Stomach smooth muscle (tissue), 2 donors: Measurements from ENCODE around the gene ZNF132.
A peak's percentile ranks its signal among the peaks of the same experiment; 100 is the strongest.
"Not testable (repeated sequence)": the region's sequence is repeated elsewhere in the genome, so short reads cannot be mapped to it uniquely, and the experiment has no call there.

Source experiments
- H3K27ac ChIP-seq: one replicate; pipeline ENCODE4 v1.7.0; 2013; ENCODE audit warnings: mild to moderate bottlenecking, low read length, inconsistent platforms
- H3K27me3 ChIP-seq, 2 donors: one replicate each; pipeline ENCODE4 v1.7.0; 2013; ENCODE audit warnings: low read length in 2 of 2; ENCODE audit not compliant: insufficient read depth in 2 of 2, control insufficient read depth in 1 of 2
- H3K36me3 ChIP-seq, 2 donors: one replicate each; pipeline ENCODE4 v1.7.0; 2013; ENCODE audit warnings: low read length in 2 of 2; ENCODE audit not compliant: control insufficient read depth in 2 of 2, insufficient read depth in 2 of 2
- H3K4me1 ChIP-seq: one replicate; pipeline ENCODE4 v1.7.0; 2013; ENCODE audit warnings: low read length; ENCODE audit not compliant: control insufficient read depth, insufficient read depth
- H3K4me3 ChIP-seq, 2 donors: one replicate each; pipeline ENCODE4 v1.7.0; 2013; ENCODE audit warnings: low read length in 2 of 2
- H3K9ac ChIP-seq, 2 donors: one replicate each; pipeline ENCODE4 v1.7.0; 2013; ENCODE audit warnings: low read length in 2 of 2, mild to moderate bottlenecking in 1 of 2
- H3K9me3 ChIP-seq, 2 donors: one replicate each; pipeline ENCODE4 v1.7.0; 2013; ENCODE audit warnings: low read length in 2 of 2; ENCODE audit not compliant: control insufficient read depth in 2 of 2
- donor health status: healthy.
- donor health status: Pancreatic carcinoma.

The ZNF132 gene

DNA sequence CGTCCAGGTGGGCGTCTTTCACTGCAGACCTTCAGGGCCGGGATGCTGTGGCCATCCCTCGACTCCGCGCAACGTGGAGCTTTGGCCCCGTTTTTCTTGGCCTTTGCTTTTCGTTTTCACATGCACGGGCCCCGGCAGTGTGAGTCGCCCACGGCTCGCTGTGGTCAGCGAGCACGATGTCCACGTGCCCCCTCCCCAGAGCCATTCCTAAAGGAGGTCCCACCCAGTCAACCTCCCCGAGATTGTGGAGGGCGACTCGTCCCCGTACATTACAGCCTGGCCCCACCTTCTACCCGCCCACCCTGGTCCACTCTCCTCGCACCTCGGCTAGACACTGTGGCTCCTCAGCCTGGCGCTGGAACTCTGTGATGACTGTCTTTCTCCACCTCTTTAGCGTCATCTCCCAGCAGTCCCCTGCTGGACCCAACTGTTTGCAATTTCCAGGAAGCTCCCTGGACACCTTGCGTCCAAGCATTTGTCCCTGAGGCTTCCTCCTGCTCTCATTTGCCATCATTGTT lies 36.6 kb upstream of the ZNF132 start:
- H3K4me1 ChIP-seq: peaks cover 21% of the 10 kb centered on the region
- peak overlapping the region; percentile 61 to 86 for H3K4me3 ChIP-seq
- H3K36me3 ChIP-seq: peaks cover 9 to 22% of the 10 kb centered on the region in 2 donors
- peak overlapping the region; percentile 89 for H3K27ac ChIP-seq
- H3K27me3 ChIP-seq: no peaks in the 10 kb centered on the region
- H3K9me3 ChIP-seq: no peaks in the 10 kb centered on the region
- H3K9ac ChIP-seq: peak overlapping the region; percentile 86 to 94

DNA sequence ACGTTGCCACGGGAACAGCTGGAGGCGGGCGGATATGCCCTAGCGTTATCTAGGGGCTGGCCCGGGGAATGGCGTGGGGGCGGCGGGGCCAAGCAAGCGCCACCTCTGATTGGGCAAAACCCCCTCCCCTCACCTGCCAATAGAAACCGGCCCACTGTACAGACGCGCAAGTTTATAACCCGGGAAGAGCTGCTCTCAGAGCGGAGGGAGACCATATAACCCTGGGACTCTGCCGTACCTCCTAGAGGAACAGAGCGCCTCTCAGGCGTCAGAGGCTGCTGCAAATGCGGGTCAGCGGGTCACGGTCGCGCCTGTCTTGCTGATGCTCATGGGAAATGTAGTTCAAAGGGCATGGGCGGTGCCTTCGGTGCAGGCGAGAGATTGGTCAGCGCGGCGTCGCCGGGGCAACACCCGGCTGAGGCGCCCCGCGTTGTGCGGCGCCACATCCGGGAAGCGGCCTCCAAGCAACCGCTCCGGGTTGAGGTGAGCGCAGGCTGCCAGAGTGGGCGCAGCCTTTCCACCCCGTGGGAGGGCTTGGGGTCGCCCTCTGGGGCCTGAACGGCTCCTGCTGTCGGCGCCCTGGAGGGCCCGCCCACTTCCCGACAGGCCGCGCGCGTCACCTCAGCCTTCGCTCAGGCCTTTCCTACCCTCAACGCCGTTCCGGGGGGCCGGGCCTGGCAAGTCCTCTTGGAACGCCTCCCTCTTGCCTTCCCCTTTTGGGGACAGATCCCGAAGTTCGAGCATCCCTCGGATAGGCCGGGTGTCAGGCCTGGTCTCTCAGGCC lies 36.0 kb upstream of the ZNF132 start, which contains the start of gene ZNF446:
Gene ZNF446, plus strand, starts transcription at position 639 of the 784 bp plus-strand sequence. CDS start 867 bp downstream, outside the sequence.
- peak within 1 kb of the TSS; percentile 61 to 86 for H3K4me3 ChIP-seq
- H3K27me3 ChIP-seq: no peaks in the 10 kb centered on the region
- peak within 1 kb of the TSS; percentile 89 for H3K27ac ChIP-seq
- peak within 1 kb of the TSS; percentile 86 to 94 for H3K9ac ChIP-seq
- H3K36me3 ChIP-seq: peaks cover 8 to 20% of the 10 kb centered on the region in 2 donors
- H3K9me3 ChIP-seq: no peaks in the 10 kb centered on the region
- H3K4me1 ChIP-seq: peaks cover 21% of the 10 kb centered on the region

- Histone ChIP-seq H3K9me3 (no peaks in the 10 kb centered on the region), H3K27me3 (no peaks in the 10 kb centered on the region), H3K4me1 (peaks cover 21% of the 10 kb centered on the region), H3K9ac (peak overlapping the region; percentile 86 to 94), H3K4me3 (peak overlapping the region; percentile 61 to 86), H3K27ac (peak overlapping the region; percentile 89), H3K36me3 (peaks cover 3 to 24% of the 10 kb centered on the region in 2 donors)
Observed at GRCh38 chr19:58474997-58475713, 35.2 kb upstream of the ZNF132 start.

GRCh38 chr19:58474291-58474996 lies 34.5 kb upstream of the ZNF132 start:
- Histone ChIP-seq H3K36me3 (peaks cover 7 to 28% of the 10 kb centered on the region in 2 donors), H3K4me3 (no peak overlapping the region), H3K27me3 (no peaks in the 10 kb centered on the region), H3K9me3 (no peaks in the 10 kb centered on the region), H3K4me1 (peaks cover 21% of the 10 kb centered on the region), H3K9ac (no peak overlapping the region), H3K27ac (peak overlapping the region; percentile 18)

DNA sequence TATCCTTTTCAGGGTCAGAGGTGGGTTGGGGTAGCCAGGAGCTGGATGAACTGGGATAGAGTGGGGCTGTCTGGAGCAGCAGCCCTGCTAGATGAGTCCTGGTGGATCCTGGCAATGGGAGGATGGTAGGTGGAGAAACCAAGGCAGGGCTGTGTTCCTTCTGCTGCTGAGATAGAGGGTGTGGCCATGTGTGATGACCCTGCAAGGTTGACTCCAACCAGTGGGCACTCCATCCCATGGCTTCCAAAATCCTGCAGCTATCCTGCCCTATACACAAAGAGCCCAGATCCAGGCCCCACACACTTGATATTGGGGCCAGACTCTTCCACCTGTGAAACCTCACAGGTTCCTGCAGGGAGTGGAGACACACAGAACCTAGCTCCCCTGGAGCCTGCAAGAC lies 33.8 kb upstream of the ZNF132 start:
- H3K9me3 ChIP-seq: no peaks in the 10 kb centered on the region
- H3K27me3 ChIP-seq: no peaks in the 10 kb centered on the region
- H3K9ac ChIP-seq: no peak overlapping the region
- peaks cover 21% of the 10 kb centered on the region for H3K4me1 ChIP-seq
- no peak overlapping the region for H3K27ac ChIP-seq
- H3K36me3 ChIP-seq: peaks cover 9 to 24% of the 10 kb centered on the region in 2 donors
- no peak overlapping the region for H3K4me3 ChIP-seq

DNA sequence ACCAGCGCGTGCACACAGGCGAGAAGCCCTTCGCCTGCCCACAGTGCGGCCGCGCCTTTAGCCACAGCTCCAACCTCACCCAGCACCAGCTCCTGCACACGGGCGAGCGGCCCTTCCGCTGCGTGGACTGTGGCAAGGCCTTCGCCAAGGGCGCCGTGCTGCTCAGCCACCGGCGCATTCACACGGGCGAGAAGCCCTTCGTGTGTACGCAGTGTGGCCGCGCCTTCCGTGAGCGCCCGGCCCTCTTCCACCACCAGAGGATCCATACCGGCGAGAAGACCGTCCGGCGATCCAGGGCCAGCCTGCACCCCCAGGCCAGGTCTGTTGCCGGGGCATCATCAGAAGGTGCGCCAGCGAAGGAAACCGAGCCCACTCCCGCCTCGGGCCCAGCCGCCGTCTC lies 31.8 kb upstream of the ZNF132 start:
- H3K27ac ChIP-seq: no peak overlapping the region
- peaks cover 22% of the 10 kb centered on the region for H3K4me1 ChIP-seq
- no peak overlapping the region for H3K9ac ChIP-seq
- H3K36me3 ChIP-seq: peaks cover 9 to 24% of the 10 kb centered on the region in 2 donors
- no peaks in the 10 kb centered on the region for H3K9me3 ChIP-seq
- no peaks in the 10 kb centered on the region for H3K27me3 ChIP-seq
- no peak overlapping the region for H3K4me3 ChIP-seq

DNA sequence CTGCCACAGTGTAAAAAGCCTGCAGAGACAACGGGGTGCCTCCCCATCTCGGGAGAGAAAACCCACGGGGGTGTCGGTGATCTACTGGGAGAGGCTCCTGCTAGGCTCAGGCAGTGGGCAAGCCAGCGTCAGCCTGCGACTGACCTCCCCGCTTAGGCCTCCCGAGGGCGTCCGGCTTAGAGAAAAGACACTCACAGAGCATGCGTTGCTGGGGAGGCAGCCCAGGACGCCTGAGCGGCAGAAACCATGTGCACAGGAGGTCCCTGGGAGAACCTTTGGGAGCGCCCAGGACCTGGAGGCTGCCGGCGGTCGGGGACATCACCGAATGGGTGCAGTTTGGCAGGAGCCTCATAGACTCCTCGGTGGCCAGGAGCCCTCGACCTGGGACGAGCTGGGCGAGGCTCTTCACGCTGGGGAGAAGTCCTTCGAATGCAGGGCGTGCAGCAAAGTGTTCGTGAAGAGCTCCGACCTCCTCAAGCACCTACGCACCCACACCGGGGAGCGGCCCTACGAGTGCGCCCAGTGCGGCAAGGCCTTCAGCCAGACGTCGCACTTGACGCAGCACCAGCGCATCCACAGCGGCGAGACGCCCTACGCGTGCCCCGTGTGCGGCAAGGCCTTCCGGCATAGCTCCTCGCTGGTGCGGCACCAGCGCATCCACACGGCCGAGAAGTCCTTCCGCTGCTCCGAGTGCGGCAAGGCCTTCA lies 31.0 kb upstream of the ZNF132 start:
- Histone ChIP-seq H3K36me3 (peaks cover 9 to 24% of the 10 kb centered on the region in 2 donors), H3K4me1 (peaks cover 22% of the 10 kb centered on the region)
- not testable (repeated sequence) for H3K27ac ChIP-seq, H3K4me3 ChIP-seq, H3K9me3 ChIP-seq, H3K9ac ChIP-seq, H3K27me3 ChIP-seq

DNA sequence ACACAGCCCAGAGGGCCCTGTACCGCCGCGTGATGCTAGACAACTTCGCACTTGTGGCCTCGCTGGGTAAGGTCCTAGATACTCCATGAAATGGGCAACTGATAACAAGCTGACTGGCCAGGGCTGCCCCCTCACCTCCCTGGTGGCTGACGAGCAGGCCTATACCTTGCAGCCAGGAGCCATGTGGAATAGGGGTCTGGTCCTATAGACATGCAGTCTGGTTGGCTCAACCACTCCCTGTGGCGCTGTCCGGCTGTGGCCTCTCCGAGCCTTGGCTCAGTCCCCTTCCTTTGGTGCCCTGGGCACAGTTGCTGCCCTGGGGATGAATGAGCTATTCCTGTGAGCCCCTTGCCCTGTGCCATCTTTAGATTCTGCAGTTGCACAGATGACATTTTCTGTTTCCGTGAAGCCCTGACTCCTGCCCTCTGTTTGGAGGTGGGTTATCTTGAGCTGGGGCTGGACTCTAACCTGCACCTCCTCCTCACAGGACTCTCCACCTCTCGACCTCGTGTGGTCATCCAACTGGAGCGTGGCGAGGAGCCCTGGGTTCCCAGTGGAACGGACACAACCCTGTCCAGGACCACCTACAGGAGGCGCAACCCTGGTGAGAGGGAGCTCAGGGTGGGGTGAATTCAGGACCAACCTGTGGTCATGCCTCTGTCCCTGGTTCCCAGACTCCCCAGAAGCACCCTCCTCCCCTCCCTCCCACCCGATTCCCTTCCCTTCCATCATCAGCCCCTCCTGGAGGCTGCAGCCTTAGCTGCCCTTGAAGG lies 29.5 kb upstream of the ZNF132 start:
- H3K4me1 ChIP-seq: peaks cover 12% of the 10 kb centered on the region
- no peaks in the 10 kb centered on the region for H3K27me3 ChIP-seq
- peaks cover 9 to 24% of the 10 kb centered on the region in 2 donors for H3K36me3 ChIP-seq
- H3K9ac ChIP-seq: no peak overlapping the region
- no peak overlapping the region for H3K27ac ChIP-seq
- H3K4me3 ChIP-seq: no peak overlapping the region
- H3K9me3 ChIP-seq: no peaks in the 10 kb centered on the region

- H3K4me1 ChIP-seq: peaks cover 12% of the 10 kb centered on the region
- peak overlapping the region in 1 of 2 donors; percentile 51 for H3K9ac ChIP-seq
- H3K9me3 ChIP-seq: no peaks in the 10 kb centered on the region
- H3K4me3 ChIP-seq: peak overlapping the region; percentile 29 to 70
- no peak overlapping the region for H3K27ac ChIP-seq
- H3K36me3 ChIP-seq: peaks cover 9 to 22% of the 10 kb centered on the region in 2 donors
- no peaks in the 10 kb centered on the region for H3K27me3 ChIP-seq
Observed at GRCh38 chr19:58468216-58468839, 28.4 kb upstream of the ZNF132 start.
